Ascending aorta (tissue), 2 donors: Measurements from ENCODE around the gene RUNX1. TPM values are rescaled to one million over a fixed set of nuclear protein-coding genes. Genes with fewer than 3 reads are reported as not detected.

Experiments
- DNase-seq, 2 donors: peaks; one replicate each; pipeline ENCODE4 v3.0.0-alpha.2; 2019; ENCODE audit warnings: low spot score in 2 of 2
- H3K27ac ChIP-seq, 2 donors: fragments of 200-600 bp; sonication (generic); one replicate each; pipeline ENCODE4 v1.5.1; 2016 to 2017; ENCODE audit warnings: mild to moderate bottlenecking in 1 of 2
- H3K27me3 ChIP-seq: fragments of 200-600 bp; sonication (generic); one replicate; pipeline ENCODE4 v1.5.1; 2017
- H3K36me3 ChIP-seq, 2 donors: fragments of 200-600 bp; sonication (generic); one replicate each; pipeline ENCODE4 v1.5.1; 2016
- H3K4me1 ChIP-seq, 2 donors: fragments of 200-600 bp; sonication (generic); one replicate each; pipeline ENCODE4 v1.5.1; 2016 to 2017; ENCODE audit warnings: mild to moderate bottlenecking in 1 of 2
- H3K4me3 ChIP-seq, 2 donors: fragments of 200-600 bp; sonication (generic); one replicate each; pipeline ENCODE4 v1.5.1; 2016 to 2017; ENCODE audit warnings: mild to moderate bottlenecking in 1 of 2
- H3K9me3 ChIP-seq, 2 donors: fragments of 200-600 bp; sonication (generic); one replicate each; pipeline ENCODE4 v1.5.1; 2016
- intact Hi-C: fragments of 100-400 bp; cut with DNase I; formaldehyde crosslinking; loops from one replicate; pipeline ENCODE4 v1.15.1; 2023
- total RNA-seq: library from RNA; depleted of rRNA; stranded (reverse); fragments of >200 nt; gene quantifications from one replicate; pipeline ENCODE4 v1.1.0, GENCODE V29; 2016
- TF ChIP-seq, protein P1 (sequence below), 3 experiments: fragments of 200-600 bp in 2 of 3; fragments of 450-650 bp in 1 of 3; sonication (generic) in 2 of 3; IDR thresholded peaks; one replicate each; pipeline ENCODE4 v1.5.1; 2016 to 2019; ENCODE audit warnings: antibody characterized with exemption in 3 of 3, mild to moderate bottlenecking in 1 of 3, moderate library complexity in 1 of 3

The RUNX1 gene
- total RNA-seq, 1 donor from 2014 or later = 16.3 TPM

GRCh38 chr21:34933609-34934335 lies 115.3 kb downstream of the RUNX1 start:
- no peak for DNase-seq
- no peaks in the 10 kb centered on the region for H3K4me1 ChIP-seq
- intact Hi-C loops = no loop called here
- H3K27me3 ChIP-seq = no peaks in the 10 kb centered on the region
- no peak overlapping the region for H3K27ac ChIP-seq
- TF ChIP-seq, protein P1, sequence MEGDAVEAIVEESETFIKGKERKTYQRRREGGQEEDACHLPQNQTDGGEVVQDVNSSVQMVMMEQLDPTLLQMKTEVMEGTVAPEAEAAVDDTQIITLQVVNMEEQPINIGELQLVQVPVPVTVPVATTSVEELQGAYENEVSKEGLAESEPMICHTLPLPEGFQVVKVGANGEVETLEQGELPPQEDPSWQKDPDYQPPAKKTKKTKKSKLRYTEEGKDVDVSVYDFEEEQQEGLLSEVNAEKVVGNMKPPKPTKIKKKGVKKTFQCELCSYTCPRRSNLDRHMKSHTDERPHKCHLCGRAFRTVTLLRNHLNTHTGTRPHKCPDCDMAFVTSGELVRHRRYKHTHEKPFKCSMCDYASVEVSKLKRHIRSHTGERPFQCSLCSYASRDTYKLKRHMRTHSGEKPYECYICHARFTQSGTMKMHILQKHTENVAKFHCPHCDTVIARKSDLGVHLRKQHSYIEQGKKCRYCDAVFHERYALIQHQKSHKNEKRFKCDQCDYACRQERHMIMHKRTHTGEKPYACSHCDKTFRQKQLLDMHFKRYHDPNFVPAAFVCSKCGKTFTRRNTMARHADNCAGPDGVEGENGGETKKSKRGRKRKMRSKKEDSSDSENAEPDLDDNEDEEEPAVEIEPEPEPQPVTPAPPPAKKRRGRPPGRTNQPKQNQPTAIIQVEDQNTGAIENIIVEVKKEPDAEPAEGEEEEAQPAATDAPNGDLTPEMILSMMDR (IDR thresholded peaks at IDR 0.05) = no peak
- H3K36me3 ChIP-seq = no peaks in the 10 kb centered on the region
- no peaks in the 10 kb centered on the region for H3K9me3 ChIP-seq
- no peak overlapping the region for H3K4me3 ChIP-seq

DNA sequence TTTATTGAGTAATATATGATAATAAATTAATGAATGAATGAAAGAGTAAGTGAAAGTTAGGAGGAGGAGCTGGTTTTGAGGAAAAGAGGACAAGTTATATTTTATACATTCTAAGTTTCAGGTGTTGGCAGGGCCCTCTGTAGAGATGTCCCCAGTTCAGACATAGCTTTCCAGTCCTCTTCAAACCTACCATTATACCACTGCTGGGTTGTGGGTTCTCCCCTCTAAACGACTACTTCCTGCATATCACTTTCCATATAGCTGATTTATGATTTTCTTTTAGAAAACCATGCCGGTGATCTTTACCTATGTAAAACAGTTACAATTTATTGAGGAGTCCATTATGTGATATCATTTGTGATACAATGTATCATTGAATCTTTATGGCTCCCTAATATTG lies 116.9 kb downstream of the RUNX1 start:
- Histone ChIP-seq H3K27me3 (no peaks in the 10 kb centered on the region), H3K4me3 (no peak overlapping the region)
- intact Hi-C loops = no loop called here

DNA sequence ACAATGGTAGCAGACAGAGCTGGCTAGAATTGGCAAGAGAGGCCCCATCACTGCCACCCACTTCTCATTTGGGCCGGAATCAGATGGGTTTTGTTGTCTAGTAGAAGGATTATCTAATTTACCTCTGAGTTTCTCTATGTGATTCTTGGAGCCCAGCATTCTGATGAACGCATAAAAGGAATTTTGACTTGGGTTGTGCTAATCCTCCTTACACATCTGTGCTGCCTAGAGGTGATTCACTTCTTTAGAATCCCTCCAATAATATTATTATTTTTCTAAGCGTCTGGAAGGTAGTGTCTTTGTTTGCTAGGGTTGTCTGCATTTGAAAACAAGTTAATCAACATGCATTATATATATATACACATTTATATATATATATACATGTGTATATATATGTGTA lies 118.1 kb downstream of the RUNX1 start:
- TF ChIP-seq, protein P1 (IDR thresholded peaks at IDR 0.05) = no peak
- Histone ChIP-seq H3K27ac (no peak overlapping the region), H3K4me1 (no peaks in the 10 kb centered on the region), H3K36me3 (no peaks in the 10 kb centered on the region), H3K9me3 (no peaks in the 10 kb centered on the region), H3K27me3 (no peaks in the 10 kb centered on the region), H3K4me3 (no peak overlapping the region)
- DNase-seq = no peak
- intact Hi-C loops = no loop called here

More for the DNA sequence above, 116.9 kb downstream of the RUNX1 start:
- no peak overlapping the region for H3K27ac ChIP-seq
- H3K36me3 ChIP-seq = no peaks in the 10 kb centered on the region
- no peaks in the 10 kb centered on the region for H3K4me1 ChIP-seq
- DNase-seq = no peak
- no peaks in the 10 kb centered on the region for H3K9me3 ChIP-seq
- TF ChIP-seq, protein P1 (IDR thresholded peaks at IDR 0.05) = no peak

GRCh38 chr21:34928637-34929036 lies 120.5 kb downstream of the RUNX1 start:
- no peak overlapping the region for H3K27ac ChIP-seq
- H3K4me3 ChIP-seq = no peak overlapping the region
- intact Hi-C loops = no loop called here
- H3K9me3 ChIP-seq = no peaks in the 10 kb centered on the region
- no peaks in the 10 kb centered on the region for H3K27me3 ChIP-seq
- DNase-seq = no peak
- H3K36me3 ChIP-seq = no peaks in the 10 kb centered on the region
- H3K4me1 ChIP-seq = no peaks in the 10 kb centered on the region
- TF ChIP-seq, protein P1 (IDR thresholded peaks at IDR 0.05) = no peak

GRCh38 chr21:34927992-34928391 lies 121.1 kb downstream of the RUNX1 start:
- TF ChIP-seq, protein P1 (IDR thresholded peaks at IDR 0.05) = no peak
- Histone ChIP-seq H3K4me1 (no peaks in the 10 kb centered on the region), H3K27me3 (no peaks in the 10 kb centered on the region), H3K27ac (no peak overlapping the region), H3K9me3 (no peaks in the 10 kb centered on the region), H3K4me3 (no peak overlapping the region), H3K36me3 (no peaks in the 10 kb centered on the region)
- intact Hi-C loops = no loop called here
- DNase-seq = no peak
